HepG2 (cell line): ENCODE results near the gene TMEM19. TPM values are rescaled to one million over a fixed set of nuclear protein-coding genes. Genes with fewer than 3 reads are reported as not detected.

Source experiments
- BHLHE40 ChIP-seq: IDR thresholded peaks from 2 replicates; pipeline ENCODE4 v1.6.1; 2011; ENCODE audit warnings: low read length, improper control_type of control experiment
- CHD2 ChIP-seq: IDR thresholded peaks from 2 replicates; pipeline ENCODE4 v1.6.1; 2011; ENCODE audit warnings: low read depth, low read length, improper control_type of control experiment
- FLYWCH1 ChIP-seq: sonication (generic); formaldehyde crosslinking; IDR thresholded peaks from 2 replicates; pipeline ENCODE4 v1.8.1; 2023; ENCODE audit warnings: mild to moderate bottlenecking, missing genetic modification reagents
- KMT2A ChIP-seq: sonication (generic); formaldehyde crosslinking; IDR thresholded peaks from 2 replicates; pipeline ENCODE4 v1.4.0; 2020; ENCODE audit warnings: missing genetic modification reagents
- MATR3 ChIP-seq: sonication (generic); formaldehyde crosslinking; IDR thresholded peaks from 2 replicates; pipeline ENCODE4 v1.4.0; 2020; ENCODE audit warnings: missing genetic modification reagents
- MLLT10 ChIP-seq: sonication (generic); formaldehyde crosslinking; IDR thresholded peaks from 2 replicates; pipeline ENCODE4 v1.4.0; 2020; ENCODE audit warnings: missing genetic modification reagents
- ONECUT2 ChIP-seq: sonication (generic); formaldehyde crosslinking; IDR thresholded peaks from 2 replicates; pipeline ENCODE4 v1.4.0; 2020; ENCODE audit warnings: missing genetic modification reagents
- POLR2G ChIP-seq: fragments of 200-400 bp; formaldehyde crosslinking; IDR thresholded peaks from 2 replicates; pipeline ENCODE4 v1.6.1; 2018; ENCODE audit warnings: mild to moderate bottlenecking, low read depth, low read length, moderate library complexity
- SALL1 ChIP-seq: sonication (generic); formaldehyde crosslinking; IDR thresholded peaks from 2 replicates; pipeline ENCODE4 v1.8.0; 2022; ENCODE audit warnings: mild to moderate bottlenecking, missing genetic modification reagents
- SATB2 ChIP-seq: sonication (generic); formaldehyde crosslinking; IDR thresholded peaks from 2 replicates; pipeline ENCODE4 v1.5.0; 2020; ENCODE audit warnings: missing genetic modification reagents
- SMC3 ChIP-seq: IDR thresholded peaks from 2 replicates; pipeline ENCODE4 v1.6.1; 2011; ENCODE audit warnings: low read length, improper control_type of control experiment
- TCF12 ChIP-seq, 2 experiments: fragments of 450-650 bp in 1 of 2; sonication (generic) in 1 of 2; formaldehyde crosslinking in 1 of 2; IDR thresholded peaks; 2 replicates each; pipeline versions ENCODE4 v1.6.1 to v1.8.0; 2017 to 2022; ENCODE audit warnings: antibody characterized with exemption in 1 of 2, mild to moderate bottlenecking in 1 of 2, missing genetic modification reagents in 1 of 2, moderate library complexity in 1 of 2
- TRIM24 ChIP-seq: sonication (generic); formaldehyde crosslinking; IDR thresholded peaks from 2 replicates; pipeline ENCODE4 v1.8.0; 2022; ENCODE audit warnings: mild to moderate bottlenecking, missing genetic modification reagents
- ZNF142 ChIP-seq: sonication (generic); formaldehyde crosslinking; IDR thresholded peaks from 2 replicates; pipeline ENCODE4 v1.4.0; 2020; ENCODE audit warnings: missing genetic modification reagents
- ZNF18 ChIP-seq: sonication (generic); formaldehyde crosslinking; IDR thresholded peaks from 2 replicates; pipeline ENCODE4 v1.8.0; 2022; ENCODE audit warnings: mild to moderate bottlenecking, missing genetic modification reagents; ENCODE audit not compliant: insufficient replicate concordance
- ZNF33B ChIP-seq: sonication (generic); formaldehyde crosslinking; IDR thresholded peaks from 2 replicates; pipeline ENCODE4 v1.5.1; 2020; ENCODE audit warnings: mild to moderate bottlenecking, missing genetic modification reagents
- ZNF644 ChIP-seq: IDR thresholded peaks from 2 replicates; pipeline ENCODE4 v1.6.1; 2016; ENCODE audit warnings: low read depth
- ZNF768 ChIP-seq: sonication (generic); formaldehyde crosslinking; IDR thresholded peaks from 2 replicates; pipeline ENCODE4 v1.4.0; 2020; ENCODE audit warnings: missing genetic modification reagents
- polyA plus RNA-seq, 8 experiments: library from polyadenylated mRNA; depleted of rRNA in 3 of 8; stranded (reverse) in 7 of 8; unstranded in 1 of 8; fragments of >200 nt; fragmentation: Illumina TruSeq in 4 of 8; extraction: Trizol in 4 of 8; gene quantifications; 2 replicates each; pipeline versions ENCODE4 v1.2.1 to v1.2.3, GENCODE V29; 2011 to 2016; ENCODE audit warnings: low read depth in 4 of 8, missing spikeins in 1 of 8, mixed read lengths in 1 of 8; ENCODE audit not compliant: insufficient read depth in 1 of 8
- total RNA-seq, 5 experiments: library from RNA; depleted of rRNA; stranded (reverse); fragments of >200 nt; fragmentation: Illumina TruSeq; extraction: Trizol; gene quantifications; 2 replicates each; pipeline ENCODE4 v1.2.3, GENCODE V29; 2016; ENCODE audit warnings: low read depth in 1 of 5
- TF ChIP-seq, protein P1 (sequence below): sonication (generic); formaldehyde crosslinking; IDR thresholded peaks from 2 replicates; pipeline ENCODE4 v1.4.0; 2020; ENCODE audit warnings: missing genetic modification reagents, mild to moderate bottlenecking, borderline replicate concordance
- TF ChIP-seq, protein P2 (sequence below): IDR thresholded peaks from 2 replicates; pipeline ENCODE4 v1.6.1; 2012; ENCODE audit warnings: inconsistent platforms
- TF ChIP-seq, protein P3 (sequence below): sonication (generic); formaldehyde crosslinking; IDR thresholded peaks from 2 replicates; pipeline ENCODE4 v1.4.0; 2020; ENCODE audit warnings: mild to moderate bottlenecking, missing genetic modification reagents

Gene TMEM19
- total and polyA plus RNA-seq, 2 of the 13 experiments (the other 11 are each of a cell fraction or from before 2014, with no cell fraction given), result 16.9 to 22.5 TPM

DNA sequence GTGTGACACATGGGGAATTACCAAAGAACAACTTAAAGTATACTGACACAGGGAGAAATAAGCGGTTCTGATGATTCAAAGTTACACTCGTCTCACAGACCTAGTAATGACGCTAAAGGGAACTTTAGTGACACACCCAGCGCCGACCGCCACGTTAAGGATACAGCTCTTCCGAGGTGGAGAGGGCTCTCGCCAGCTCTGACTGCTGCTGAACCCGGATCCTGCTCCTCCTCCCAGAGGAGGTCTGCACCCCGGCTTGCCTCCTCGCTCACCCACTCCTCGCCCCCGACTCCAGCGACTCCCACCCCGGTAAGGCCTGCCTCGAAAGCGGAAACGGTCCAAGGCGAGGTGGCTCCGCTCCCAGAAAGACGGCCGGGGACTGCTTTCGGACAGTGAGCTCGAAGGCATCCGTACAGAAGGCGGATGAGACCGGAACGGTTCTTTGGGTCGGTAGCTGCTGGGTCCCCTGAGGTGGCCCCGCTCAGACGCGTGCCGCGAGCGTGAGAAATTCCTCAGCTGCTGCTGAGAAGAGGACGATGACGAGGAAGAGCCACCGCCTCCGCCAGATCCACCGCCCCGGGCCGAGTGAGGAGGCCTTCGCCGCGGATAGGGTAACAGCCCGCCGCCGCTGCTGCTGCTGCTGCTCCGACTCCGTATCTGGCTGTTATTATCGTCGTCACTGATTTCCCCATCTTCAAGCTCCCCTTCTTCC lies 22.9 kb upstream of the TMEM19 start (continued):
- TF ChIP-seq ZNF142 (0 out of 2 replicates have a peak, but pooled peaks have one; percentile 8), SMC3 (no peak), BHLHE40 (peak; percentile 80), ZNF644 (CRISPR knock-in tag) (no peak), MLLT10 (0 out of 2 replicates have a peak, but pooled peaks have one; percentile 27), ZNF768 (peak; percentile 15; the same call in 1 of the 2 replicates), FLYWCH1 (CRISPR knock-in tag) (no peak), ZNF18 (CRISPR knock-in tag) (no peak), POLR2G (no peak), ZNF33B (CRISPR knock-in tag) (0 out of 2 replicates have a peak, but pooled peaks have one; percentile 25), ONECUT2 (CRISPR knock-in tag) (no peak), KMT2A (CRISPR knock-in tag) (peak; percentile 46; the same call in 1 of the 2 replicates), SATB2 (CRISPR knock-in tag) (no peak), CHD2 (no peak), MATR3 (CRISPR knock-in tag) (no peak), TRIM24 (CRISPR knock-in tag) (no peak), SALL1 (CRISPR knock-in tag) (peak; percentile 43), TCF12 (IDR thresholded peaks at IDR 0.05) (no peak), TCF12 (CRISPR knock-in tag; IDR thresholded peaks at IDR 0.05) (no peak)
- TF ChIP-seq, protein P1, sequence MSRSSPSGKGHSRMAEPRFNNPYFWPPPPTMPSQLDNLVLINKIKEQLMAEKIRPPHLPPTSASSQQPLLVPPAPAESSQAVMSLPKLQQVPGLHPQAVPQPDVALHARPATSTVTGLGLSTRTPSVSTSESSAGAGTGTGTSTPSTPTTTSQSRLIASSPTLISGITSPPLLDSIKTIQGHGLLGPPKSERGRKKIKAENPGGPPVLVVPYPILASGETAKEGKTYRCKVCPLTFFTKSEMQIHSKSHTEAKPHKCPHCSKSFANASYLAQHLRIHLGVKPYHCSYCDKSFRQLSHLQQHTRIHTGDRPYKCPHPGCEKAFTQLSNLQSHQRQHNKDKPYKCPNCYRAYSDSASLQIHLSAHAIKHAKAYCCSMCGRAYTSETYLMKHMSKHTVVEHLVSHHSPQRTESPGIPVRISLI, result no peak
- TF ChIP-seq, protein P2, sequence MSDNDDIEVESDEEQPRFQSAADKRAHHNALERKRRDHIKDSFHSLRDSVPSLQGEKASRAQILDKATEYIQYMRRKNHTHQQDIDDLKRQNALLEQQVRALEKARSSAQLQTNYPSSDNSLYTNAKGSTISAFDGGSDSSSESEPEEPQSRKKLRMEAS, result peak; percentile 11; the same call in 1 of the 2 replicates
- TF ChIP-seq, protein P3, sequence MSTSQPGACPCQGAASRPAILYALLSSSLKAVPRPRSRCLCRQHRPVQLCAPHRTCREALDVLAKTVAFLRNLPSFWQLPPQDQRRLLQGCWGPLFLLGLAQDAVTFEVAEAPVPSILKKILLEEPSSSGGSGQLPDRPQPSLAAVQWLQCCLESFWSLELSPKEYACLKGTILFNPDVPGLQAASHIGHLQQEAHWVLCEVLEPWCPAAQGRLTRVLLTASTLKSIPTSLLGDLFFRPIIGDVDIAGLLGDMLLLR (CRISPR knock-in tag), result no peak
